Liver (tissue), 3 donors: Measurements from ENCODE around the gene PRDM5.

Experiments
- EGR1 ChIP-seq, 2 donors: IDR thresholded peaks; 2 replicates each; pipeline ENCODE4 v1.6.1; 2016 to 2018; ENCODE audit warnings: antibody characterized with exemption in 2 of 2, low read depth in 2 of 2
- GABPA ChIP-seq, 2 donors: IDR thresholded peaks in 1 of 2; conservative IDR thresholded peaks in 1 of 2; 2 replicates each; pipeline ENCODE4 v1.6.1; 2016; ENCODE audit warnings: antibody characterized with exemption in 2 of 2, mild to moderate bottlenecking in 1 of 2, moderate library complexity in 1 of 2
- JUND ChIP-seq, 2 donors: IDR thresholded peaks; 2 replicates each; pipeline ENCODE4 v1.6.1; 2016; ENCODE audit warnings: antibody characterized with exemption in 2 of 2
- NR2F2 ChIP-seq: IDR thresholded peaks from 2 replicates; pipeline ENCODE4 v1.6.1; 2016; ENCODE audit warnings: antibody characterized with exemption
- RXRA ChIP-seq, 2 donors: IDR thresholded peaks; 2 replicates each; pipeline ENCODE4 v1.6.1; 2017 to 2018; ENCODE audit warnings: antibody characterized with exemption in 2 of 2, mild to moderate bottlenecking in 1 of 2
- SP1 ChIP-seq: IDR thresholded peaks from 2 replicates; pipeline ENCODE4 v1.6.1; 2018; ENCODE audit warnings: antibody characterized with exemption, mild to moderate bottlenecking
- TAF1 ChIP-seq: conservative IDR thresholded peaks from 2 replicates; pipeline ENCODE4 v1.6.1; 2016; ENCODE audit warnings: antibody characterized with exemption, mild to moderate bottlenecking
- YY1 ChIP-seq: IDR thresholded peaks from 2 replicates; pipeline ENCODE4 v1.6.1; 2016; ENCODE audit warnings: antibody characterized with exemption, mild to moderate bottlenecking
- TF ChIP-seq, protein P1 (sequence below): fragments of 150-350 bp; IDR thresholded peaks from 2 replicates; pipeline ENCODE4 v1.5.1; 2017; ENCODE audit warnings: improper control_type of control experiment, low read depth, low read length; ENCODE audit not compliant: missing input control
- TF ChIP-seq, protein P2 (sequence below): IDR thresholded peaks from 2 replicates; pipeline ENCODE4 v1.6.1; 2016; ENCODE audit warnings: antibody characterized with exemption, mild to moderate bottlenecking
- TF ChIP-seq, protein P3 (sequence below): IDR thresholded peaks from 2 replicates; pipeline ENCODE4 v1.6.1; 2016; ENCODE audit warnings: antibody characterized with exemption
- TF ChIP-seq, protein P4 (sequence below): IDR thresholded peaks from 2 replicates; pipeline ENCODE4 v1.6.1; 2016; ENCODE audit warnings: antibody characterized with exemption
- donor health status: healthy.
- donor health status: healthy.

- TF ChIP-seq, protein P1, sequence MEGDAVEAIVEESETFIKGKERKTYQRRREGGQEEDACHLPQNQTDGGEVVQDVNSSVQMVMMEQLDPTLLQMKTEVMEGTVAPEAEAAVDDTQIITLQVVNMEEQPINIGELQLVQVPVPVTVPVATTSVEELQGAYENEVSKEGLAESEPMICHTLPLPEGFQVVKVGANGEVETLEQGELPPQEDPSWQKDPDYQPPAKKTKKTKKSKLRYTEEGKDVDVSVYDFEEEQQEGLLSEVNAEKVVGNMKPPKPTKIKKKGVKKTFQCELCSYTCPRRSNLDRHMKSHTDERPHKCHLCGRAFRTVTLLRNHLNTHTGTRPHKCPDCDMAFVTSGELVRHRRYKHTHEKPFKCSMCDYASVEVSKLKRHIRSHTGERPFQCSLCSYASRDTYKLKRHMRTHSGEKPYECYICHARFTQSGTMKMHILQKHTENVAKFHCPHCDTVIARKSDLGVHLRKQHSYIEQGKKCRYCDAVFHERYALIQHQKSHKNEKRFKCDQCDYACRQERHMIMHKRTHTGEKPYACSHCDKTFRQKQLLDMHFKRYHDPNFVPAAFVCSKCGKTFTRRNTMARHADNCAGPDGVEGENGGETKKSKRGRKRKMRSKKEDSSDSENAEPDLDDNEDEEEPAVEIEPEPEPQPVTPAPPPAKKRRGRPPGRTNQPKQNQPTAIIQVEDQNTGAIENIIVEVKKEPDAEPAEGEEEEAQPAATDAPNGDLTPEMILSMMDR = no peak
- TF ChIP-seq, protein P2, sequence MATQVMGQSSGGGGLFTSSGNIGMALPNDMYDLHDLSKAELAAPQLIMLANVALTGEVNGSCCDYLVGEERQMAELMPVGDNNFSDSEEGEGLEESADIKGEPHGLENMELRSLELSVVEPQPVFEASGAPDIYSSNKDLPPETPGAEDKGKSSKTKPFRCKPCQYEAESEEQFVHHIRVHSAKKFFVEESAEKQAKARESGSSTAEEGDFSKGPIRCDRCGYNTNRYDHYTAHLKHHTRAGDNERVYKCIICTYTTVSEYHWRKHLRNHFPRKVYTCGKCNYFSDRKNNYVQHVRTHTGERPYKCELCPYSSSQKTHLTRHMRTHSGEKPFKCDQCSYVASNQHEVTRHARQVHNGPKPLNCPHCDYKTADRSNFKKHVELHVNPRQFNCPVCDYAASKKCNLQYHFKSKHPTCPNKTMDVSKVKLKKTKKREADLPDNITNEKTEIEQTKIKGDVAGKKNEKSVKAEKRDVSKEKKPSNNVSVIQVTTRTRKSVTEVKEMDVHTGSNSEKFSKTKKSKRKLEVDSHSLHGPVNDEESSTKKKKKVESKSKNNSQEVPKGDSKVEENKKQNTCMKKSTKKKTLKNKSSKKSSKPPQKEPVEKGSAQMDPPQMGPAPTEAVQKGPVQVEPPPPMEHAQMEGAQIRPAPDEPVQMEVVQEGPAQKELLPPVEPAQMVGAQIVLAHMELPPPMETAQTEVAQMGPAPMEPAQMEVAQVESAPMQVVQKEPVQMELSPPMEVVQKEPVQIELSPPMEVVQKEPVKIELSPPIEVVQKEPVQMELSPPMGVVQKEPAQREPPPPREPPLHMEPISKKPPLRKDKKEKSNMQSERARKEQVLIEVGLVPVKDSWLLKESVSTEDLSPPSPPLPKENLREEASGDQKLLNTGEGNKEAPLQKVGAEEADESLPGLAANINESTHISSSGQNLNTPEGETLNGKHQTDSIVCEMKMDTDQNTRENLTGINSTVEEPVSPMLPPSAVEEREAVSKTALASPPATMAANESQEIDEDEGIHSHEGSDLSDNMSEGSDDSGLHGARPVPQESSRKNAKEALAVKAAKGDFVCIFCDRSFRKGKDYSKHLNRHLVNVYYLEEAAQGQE = no peak
- no peak for TF ChIP-seq JUND (IDR thresholded peaks at IDR 0.05)
- TF ChIP-seq, protein P3, sequence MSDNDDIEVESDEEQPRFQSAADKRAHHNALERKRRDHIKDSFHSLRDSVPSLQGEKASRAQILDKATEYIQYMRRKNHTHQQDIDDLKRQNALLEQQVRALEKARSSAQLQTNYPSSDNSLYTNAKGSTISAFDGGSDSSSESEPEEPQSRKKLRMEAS = no peak
- no peak for TF ChIP-seq YY1
- TF ChIP-seq TAF1 = no peak
- TF ChIP-seq, protein P4, sequence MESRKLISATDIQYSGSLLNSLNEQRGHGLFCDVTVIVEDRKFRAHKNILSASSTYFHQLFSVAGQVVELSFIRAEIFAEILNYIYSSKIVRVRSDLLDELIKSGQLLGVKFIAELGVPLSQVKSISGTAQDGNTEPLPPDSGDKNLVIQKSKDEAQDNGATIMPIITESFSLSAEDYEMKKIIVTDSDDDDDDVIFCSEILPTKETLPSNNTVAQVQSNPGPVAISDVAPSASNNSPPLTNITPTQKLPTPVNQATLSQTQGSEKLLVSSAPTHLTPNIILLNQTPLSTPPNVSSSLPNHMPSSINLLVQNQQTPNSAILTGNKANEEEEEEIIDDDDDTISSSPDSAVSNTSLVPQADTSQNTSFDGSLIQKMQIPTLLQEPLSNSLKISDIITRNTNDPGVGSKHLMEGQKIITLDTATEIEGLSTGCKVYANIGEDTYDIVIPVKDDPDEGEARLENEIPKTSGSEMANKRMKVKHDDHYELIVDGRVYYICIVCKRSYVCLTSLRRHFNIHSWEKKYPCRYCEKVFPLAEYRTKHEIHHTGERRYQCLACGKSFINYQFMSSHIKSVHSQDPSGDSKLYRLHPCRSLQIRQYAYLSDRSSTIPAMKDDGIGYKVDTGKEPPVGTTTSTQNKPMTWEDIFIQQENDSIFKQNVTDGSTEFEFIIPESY = no peak
- no peak for TF ChIP-seq GABPA (IDR thresholded peaks at IDR 0.05 in 1 of 2, conservative IDR thresholded peaks at IDR 0.05 in 1 of 2)
- TF ChIP-seq RXRA (IDR thresholded peaks at IDR 0.05) = no peak
- no peak for TF ChIP-seq SP1
- TF ChIP-seq EGR1 (IDR thresholded peaks at IDR 0.05; ENCODE audit: low read depth in 2 of 2) = no peak
- no peak for TF ChIP-seq NR2F2
Observed at GRCh38 chr4:120658772-120659171, 263.8 kb downstream of the PRDM5 start.
